ENCODE measurements around the gene MYOCD.

The MYOCD gene

DNA sequence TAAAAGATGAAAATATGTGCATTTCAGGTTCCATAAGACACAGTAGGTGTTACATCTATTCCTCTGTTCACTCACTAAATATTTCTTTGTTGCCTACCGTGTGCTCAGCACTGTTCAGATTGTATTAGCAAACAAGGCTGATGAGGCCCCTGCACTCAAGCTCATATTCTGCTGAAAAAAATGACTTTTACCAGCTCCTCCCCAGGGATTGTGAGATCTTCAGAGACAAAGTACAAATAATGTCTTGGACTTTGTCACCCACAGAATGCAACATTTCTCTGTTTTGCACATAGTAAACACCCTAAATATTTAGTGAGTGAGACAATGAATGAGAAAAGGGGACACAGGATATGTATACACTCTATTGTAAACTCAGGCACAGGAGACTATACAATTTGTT lies 21.9 kb upstream of the MYOCD start:
- DNase-seq (ENCODE audit: low spot score) = no peak

DNA sequence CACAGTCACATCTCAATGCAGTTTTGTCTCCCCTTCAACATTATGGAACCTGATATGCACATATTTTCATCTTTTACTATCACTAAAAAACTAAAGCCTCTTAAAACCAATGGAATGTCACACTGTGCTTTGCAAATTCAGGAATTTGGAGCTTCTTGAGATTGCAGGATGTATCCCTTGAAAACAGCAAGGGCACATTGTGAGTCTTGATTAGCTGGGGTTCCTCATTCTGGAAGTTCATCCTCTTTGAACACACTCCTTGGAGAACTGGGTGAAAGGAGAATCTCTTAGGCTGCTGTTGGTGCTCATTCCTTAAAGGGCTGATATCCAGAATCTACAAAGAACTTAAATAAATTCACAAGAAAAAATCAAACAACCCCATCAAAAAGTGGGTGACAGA lies 21.1 kb upstream of the MYOCD start:
- no peak for DNase-seq (ENCODE audit: low spot score)

DNA sequence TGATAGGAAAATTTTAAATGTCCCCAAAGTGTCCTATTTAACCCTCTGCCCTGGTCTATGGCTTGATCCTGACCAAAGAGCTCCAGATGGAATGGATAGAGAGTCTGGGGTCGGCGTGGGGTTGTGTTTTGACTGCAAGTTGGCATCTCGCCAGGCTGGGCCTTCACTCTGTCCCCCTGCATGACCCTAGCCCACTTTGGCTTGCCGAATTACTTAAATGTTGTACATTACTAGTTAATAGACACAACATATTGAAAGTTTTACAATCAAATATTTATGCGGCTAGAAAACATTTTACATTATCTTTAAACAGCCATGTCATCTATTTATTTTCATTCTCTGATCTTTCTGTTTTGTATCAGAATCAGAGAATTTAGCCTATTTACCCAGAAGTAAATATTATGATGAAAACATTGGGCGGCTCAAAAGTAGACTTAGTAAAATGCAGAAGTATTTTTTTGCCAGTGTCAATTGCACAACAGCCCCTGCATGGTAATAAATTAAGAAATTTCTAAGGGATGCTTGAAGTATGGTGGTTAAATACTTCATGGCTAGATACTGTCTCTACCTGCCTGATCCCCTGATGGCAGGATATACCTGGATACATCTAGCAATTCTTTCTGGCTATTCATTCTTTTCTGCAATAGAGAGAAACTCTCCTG lies 18.8 kb upstream of the MYOCD start:
- no peak for DNase-seq (ENCODE audit: low spot score)

DNA sequence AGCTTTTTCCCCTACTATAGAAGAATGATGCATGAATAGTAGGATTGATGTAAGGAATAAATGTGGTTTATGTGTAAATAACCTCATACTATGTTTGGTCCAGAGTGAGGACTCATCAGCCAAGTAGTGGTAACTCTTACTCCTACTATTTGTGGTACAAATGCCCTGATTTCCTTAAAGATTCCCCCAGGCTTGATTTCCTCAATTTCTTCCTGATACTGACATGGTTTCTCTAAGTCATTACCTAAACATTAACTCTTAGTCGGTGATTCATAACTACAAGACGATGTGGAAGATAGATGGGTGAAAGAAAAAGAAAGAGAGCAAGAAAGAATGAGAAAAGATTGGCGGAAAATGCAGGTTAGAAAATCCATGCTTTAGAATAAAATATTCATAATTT lies 17.2 kb upstream of the MYOCD start:
- DNase-seq (ENCODE audit: low spot score) = no peak

DNA sequence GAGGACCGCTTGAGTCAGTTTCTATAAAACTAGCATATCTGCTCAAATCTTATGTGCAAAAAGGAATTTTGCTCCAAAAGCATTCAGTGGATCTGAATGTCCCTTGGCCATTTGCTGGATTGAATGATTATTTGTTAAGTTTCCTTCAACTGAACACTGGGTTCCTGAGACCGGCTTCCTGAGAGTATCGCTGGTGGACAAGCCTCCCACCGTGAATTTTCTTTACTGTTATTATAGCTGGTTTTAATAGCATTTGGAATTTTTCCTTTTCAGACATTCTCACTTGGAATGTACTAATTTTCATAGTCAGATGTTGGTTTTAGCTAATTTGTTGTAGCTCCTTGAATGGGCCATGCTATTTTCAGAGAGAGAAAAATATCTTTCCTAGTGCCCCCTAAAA lies 9.8 kb upstream of the MYOCD start:
- DNase-seq (ENCODE audit: low spot score) = no peak

DNA sequence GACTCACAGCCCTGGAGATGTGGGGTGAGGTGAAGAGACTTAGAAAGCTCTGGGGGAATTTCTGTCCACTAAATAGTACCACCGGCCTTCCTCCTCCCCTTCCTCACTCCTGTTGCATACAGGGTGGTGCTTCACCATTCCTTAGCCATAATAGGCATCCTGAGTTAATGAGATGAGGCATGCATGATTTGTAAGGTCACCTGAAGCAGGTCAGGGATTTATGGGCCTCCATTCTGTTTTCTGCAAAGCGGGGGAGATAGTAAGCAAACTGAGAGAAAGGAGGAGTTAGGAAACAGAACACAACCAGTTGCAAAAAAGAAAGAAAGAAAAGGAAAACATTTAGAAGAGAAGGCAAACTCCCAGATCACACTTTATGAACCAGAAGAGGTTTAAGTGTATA lies 9.3 kb upstream of the MYOCD start:
- DNase-seq (ENCODE audit: low spot score) = no peak

DNA sequence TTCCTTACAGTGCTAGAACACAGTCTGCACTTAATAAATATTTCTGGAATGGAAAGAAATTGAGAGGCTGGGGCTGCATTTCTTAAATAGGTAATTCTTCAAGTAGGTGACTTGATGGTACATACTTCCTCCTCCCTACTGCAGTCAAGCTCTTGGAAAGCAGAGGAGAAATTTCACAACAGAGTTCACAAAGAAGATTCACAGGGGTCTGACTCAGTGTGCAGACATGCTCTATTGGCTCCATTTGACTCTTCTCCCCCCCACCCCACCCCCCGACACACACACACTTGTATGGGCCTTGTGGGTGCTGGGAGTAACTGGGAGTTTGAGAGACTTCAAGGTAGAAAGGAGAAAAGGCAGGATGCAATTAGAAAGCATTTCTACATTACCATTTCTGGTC lies 6.2 kb upstream of the MYOCD start:
- no peak for DNase-seq (ENCODE audit: low spot score)

DNA sequence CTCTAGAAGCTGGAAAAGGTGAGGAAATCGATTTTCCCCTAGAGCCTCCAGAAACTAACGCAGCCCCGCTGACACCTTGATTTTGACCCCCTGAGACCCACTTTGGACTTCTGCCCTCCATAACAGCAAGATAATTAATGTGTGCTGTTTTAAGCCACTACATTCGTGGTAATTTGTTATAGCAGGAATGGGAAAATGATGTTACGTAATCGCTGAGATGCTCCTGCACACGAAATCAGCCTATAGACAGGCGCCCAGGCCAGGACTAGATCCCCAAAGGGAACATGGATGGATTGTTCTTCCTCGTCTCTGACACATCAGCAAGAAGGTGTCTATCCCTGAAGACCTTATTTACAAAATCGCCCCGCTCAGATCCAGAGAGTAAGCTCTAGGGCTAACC lies 1.4 kb upstream of the MYOCD start:
- no peak for DNase-seq (ENCODE audit: low spot score)

DNA sequence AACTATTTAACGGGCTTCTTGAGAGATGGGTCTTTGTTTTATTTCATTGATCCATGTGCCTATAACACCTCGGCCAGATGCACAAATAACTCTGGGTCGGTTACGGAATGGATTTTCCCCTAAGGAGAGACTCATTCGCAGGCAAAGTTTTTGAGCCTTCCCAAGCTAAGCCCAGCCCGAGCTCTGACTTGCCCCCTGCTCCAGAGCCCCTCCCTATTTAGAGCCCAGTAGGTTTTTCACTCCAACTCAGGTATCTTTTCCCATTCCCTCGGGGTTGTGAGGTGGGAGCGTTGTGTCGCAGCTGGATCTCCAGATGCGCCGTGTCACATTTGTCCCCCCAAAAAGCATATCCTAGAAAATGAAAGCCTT lies 812 bp upstream of the MYOCD start:
- no peak for DNase-seq (ENCODE audit: low spot score)

DNA sequence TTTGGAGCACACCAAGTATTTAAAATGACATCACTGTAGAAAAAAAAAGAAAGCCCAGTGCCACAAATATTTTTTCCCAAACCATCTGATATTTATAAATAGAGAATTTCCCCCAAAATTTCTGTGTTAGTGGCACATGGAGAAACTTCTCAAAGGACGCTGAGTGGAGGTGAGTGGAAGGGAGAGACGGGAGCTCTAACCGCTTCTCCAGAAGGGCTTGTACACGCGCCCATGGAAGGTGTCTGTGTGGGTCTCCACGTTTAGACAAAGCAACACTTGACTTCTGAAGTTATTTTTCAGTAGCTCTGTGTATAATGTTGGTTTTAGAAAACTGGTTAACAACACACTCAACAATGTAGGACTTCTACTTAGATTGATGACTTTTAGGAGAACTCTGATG lies 1.0 kb downstream of the MYOCD start:
- DNase-seq (ENCODE audit: low spot score) = no peak

DNA sequence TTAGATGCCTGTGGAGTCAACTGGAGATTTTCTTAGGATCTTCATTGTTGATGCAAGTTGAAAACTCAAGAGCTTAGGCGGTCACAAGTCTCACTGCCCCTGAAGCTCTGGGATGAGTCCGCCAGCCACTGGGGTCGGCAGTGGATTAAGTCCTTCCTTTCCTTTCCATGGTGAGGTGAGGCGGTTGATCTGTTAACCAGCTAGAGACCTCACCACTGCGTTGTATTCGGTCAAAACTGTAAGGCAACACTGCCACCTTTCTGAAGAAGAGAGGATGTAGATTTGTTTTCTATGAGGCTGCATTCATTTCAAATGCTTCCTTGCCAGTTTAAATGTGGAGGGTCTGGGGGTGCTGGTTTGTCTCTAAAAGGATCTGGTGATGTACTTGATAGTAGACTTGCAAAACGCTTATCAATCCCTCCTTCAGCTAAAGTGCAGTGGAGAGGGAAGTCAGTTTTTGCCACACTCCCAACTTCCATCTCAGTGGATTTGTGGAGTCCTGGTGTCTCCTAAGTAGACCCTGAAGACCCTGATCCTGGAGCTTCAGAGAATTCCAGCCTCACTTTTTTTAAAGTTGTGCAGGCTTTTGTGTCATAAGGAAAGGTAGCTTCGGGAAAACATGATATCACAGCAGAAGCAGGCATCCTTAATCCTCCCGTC lies 1.7 kb downstream of the MYOCD start:
- DNase-seq (ENCODE audit: low spot score) = no peak

DNA sequence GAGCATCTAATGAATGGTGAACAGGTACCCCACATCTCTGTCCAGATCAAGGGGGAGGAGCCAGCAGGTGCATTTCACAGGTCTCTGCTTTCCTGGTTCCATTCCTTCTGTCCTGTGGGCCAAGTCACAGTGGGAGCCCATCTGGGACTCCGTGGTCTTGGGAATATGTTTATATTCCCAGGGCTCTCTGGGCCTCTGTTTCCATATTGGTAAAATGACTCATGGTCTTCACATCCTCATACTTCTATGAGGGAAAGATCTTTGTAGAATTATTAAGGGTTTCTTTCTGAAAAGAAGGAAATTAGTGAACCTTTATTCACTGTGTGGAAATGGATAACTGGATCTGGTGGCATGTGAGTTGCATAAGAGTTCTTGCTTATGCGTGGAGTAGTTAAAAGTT lies 6.2 kb downstream of the MYOCD start:
- no peak for DNase-seq (ENCODE audit: low spot score)

DNA sequence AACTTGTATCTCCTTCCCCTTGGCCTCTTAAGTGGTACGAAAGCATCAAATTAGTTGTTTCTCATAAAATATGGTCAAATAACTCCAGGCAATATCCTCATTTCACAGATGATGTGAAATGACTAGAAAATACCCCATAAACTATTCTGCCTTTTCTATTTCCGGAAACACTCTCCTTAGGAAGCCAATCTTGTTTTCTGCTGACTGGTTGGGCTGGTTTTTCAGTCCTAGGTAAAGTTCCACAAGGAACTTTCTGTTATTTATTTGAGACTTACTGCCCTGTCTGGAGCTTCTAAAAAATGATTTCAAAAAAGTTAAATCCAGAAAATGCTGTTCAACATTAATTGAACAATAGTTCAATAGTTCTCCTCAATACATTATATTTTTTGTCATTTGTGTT lies 7.3 kb downstream of the MYOCD start:
- DNase-seq (ENCODE audit: low spot score) = no peak

DNA sequence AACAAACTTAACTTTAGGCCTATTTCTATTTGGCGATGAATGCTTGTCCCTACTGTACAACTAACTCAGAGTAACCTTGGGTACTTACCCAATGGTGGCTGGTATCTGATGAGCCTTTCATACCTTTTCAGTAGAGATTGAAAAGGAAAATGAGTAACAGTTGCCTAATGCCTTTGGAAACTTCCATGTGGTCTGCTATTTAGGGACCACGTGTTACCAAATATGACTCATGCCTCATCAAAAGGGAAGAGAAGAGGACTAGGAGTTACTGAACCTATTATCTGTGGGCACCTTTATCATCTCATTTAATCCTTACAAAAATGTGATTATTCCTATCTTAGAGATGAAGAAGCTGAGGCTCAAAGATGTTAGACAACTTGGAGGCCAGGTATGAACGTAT lies 8.1 kb downstream of the MYOCD start:
- no peak for DNase-seq (ENCODE audit: low spot score)

DNA sequence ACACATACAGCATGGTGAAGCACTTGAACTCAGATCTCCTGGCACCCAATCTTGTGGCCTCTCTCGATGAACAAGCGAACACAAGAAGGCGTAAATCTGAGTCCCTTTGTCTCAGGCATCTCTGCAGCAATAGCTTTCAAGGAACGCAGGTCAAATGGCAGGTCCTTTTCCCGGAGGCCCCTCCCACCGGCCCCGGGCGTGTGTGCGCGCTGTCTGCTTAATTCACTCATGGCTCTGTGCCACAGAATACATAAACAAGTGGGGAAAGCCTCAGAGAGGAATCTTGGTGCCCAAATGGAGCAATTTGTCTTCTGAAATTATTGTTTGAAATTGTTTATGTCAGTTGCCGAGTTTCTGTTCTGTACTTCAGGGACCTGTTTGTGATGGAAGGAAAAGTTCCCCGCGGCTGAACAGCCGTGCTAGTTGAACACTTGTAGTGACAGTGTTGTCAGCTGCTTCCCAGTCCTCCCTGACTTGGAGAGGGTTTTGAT lies 14.8 kb downstream of the MYOCD start:
- no peak for DNase-seq (ENCODE audit: low spot score)

DNA sequence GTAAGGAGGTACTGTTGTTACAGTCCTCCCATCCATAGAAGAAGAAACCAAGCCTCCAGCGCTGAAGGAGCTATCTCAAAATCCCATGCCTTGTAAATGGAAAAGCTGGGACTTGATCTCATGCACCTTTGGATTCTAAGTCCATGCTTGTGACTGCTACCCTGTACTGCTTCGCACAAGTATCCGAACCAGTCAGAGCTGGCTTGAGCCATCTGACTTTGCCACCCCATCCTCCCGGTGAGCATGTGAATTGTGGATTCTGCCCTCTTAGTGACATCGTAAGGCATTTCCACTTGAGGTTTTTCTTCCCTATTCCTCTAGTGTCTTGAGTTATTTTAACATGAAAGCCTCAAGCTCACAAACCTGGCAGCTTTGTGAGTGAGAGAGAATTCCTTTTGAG lies 15.3 kb downstream of the MYOCD start:
- DNase-seq (ENCODE audit: low spot score) = no peak

DNA sequence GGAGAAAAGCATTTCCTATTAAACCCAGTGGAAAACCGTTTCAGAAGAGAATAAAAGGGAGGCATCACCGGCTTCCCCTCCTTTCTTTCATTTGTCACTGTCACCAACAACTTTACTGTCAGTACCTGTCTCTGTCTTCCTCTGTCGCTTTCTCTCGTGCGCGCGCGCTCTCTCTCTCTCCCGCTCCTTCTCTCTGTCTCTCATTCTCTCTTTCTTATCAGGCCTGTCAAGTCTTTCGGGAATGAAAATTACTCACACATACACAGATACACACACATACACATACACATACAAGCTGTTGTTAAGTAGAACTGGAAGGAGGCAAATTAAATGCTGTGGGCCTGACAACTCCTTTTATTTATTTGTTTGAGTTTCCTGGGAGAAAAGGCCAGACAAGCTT lies 17.6 kb downstream of the MYOCD start:
- DNase-seq (ENCODE audit: low spot score) = no peak

DNA sequence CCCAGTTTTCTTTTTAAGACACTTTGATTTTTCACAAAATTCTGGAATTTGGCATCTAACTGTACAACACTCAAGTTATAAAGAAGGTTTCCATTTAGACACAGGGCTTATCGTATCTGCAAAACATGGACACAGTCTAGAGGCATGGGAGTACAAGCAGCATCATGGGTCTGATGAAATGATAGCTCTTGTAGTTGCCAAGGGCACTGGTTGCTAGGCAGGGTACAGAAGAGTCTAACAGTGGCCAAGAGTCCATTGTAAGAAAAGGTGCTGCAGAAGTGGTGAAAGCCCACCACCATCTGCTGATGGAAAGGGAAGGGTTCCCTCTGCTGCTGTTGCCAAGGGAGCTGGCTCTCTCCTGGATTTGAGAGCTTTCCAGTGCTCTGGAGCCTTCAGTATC lies 20.8 kb downstream of the MYOCD start:
- no peak for DNase-seq (ENCODE audit: low spot score)

DNA sequence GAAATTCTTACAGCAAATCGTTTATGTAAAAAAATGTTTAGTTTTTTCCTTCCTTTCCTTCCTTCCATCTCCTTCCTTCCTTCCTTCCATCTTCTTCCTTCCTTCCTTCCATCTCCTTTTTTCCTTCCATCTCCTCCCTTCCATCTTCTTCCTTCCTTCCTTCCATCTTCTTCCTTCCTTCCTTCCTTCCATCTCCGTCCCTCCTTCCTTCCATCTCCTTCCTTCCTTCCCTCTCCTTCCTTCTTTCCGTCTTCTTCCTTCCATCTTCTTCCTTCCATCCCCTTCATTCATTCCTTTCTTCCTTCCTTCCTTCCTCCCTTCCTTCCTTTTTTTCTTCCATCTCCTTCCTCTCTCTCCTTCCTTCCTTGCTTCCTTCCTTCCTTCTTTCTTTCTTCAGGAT lies 22.7 kb downstream of the MYOCD start:
- DNase-seq (ENCODE audit: low spot score) = no peak

DNA sequence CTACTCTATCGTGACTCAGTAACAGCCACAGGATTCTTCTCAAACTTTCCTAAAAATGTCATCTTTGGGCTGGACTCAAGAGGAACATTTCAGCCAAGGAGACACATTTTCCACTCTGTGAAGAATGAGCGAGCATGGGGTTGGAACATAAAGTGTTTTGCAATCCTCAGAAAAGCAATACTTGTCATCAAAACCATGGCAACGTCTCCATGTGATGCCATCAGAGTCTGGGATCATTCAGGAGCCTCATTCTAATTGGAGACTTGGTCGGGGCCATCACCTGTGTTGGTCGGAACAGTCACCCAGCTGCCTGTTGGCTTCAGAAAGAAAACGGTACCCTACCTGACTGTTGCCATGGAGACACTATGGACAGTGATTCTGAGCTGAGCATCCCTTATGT lies 25.5 kb downstream of the MYOCD start:
- no peak for DNase-seq (ENCODE audit: low spot score)

DNA sequence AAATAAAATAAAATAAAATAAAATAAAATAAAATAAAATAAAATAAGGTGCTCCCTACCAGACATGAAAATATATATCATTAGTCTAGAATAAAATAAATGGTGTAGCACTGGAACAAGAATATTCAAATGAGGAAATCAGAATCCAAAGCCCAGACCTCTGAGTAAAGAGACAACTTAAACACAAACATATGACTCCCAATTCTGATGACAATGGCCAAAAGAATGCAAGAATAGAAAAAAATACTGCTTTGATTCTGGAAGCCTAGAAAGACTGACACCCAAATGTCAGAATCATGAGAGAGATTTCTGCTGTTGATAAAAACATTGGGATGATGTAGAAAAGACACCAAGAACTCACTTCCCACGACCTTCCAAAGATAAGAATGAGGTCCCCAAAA lies 27.9 kb downstream of the MYOCD start:
- DNase-seq (ENCODE audit: low spot score) = no peak

DNA sequence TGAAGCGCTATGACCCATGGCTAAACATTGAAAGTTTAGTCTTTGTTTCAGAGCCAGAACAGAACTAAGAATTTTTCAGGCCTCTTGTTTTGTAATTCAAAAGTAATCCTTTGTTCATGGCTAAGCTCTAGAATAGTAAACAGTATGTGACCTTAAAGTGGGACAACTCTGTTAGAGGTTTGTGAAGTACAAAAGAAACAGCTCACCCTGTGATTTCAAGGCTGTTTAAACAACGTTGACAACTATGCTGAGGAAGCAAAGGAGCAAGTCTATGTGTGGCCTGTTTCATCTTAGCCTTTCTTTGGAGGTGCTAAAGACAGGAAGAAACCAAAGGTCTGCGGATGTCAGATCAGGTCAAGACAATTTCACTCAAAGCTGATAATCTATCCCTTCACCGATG lies 40.4 kb downstream of the MYOCD start:
- DNase-seq (ENCODE audit: low spot score) = no peak

DNA sequence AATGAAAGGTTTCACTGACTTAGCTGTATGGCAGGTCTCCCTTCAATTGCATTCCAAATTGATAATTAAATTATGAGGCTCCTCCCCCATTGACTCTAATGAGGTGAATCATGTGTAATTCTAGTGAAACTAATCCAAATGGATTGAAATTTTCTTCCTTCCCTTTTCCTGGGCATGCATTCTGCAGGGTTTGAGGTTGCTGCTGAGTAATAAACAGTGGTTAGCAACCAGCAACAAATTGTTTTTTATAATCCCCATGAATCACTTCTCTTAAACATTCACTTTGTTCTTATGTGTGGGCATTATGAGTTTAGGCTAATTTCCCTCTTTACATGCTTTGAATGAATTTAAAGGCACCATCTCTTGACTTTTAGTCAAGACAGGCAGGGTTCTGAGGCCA lies 43.4 kb downstream of the MYOCD start:
- no peak for DNase-seq (ENCODE audit: low spot score)

DNA sequence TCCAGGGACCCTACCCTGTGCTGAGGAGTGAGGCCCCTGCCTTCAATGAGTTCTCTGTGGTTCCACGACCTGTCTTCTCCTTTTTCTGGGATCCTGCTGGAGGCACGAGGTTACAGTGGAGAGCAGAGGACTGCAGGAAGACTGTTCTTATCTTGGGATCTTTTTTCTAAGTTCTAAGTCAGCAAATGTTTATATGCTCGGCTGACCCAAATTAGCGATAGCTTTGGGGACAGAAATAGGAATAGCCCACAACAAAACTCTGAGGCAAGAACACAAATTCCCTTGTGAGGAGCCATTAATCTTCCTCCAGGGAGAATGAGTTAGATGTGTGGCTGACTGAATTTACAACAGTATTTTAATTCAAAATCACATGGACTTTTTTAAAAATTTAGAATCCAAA lies 46.7 kb downstream of the MYOCD start:
- DNase-seq (ENCODE audit: low spot score) = no peak

All from CD4-positive, alpha-beta T cell treated with Interleukin-6 at 100 ng/mL for 8 hours (primary cell).